RWPE1 (cell line): ENCODE data around the gene CNKSR3.

Experiments
- CTCF ChIA-PET: fragments of 350-600 bp; sonication (Branson Sonifier 250); formaldehyde crosslinking; extraction: SDS; loops from one replicate; lab custom pipeline; 2021; lab: Yijun Ruan, JAX
- POLR2A ChIA-PET: fragments of 400-600 bp; formaldehyde crosslinking; extraction: SDS; loops from one replicate; lab custom pipeline; 2020; ENCODE audit warnings: antibody characterized with exemption; ENCODE audit not compliant: low non-redundant PET; lab: Yijun Ruan, JAX
- DNase-seq: peaks from one replicate; pipeline ENCODE4 v3.0.0; 2012; ENCODE audit warnings: low spot score
- H3K27ac ChIP-seq: fragments of 450-650 bp; 2 replicates; pipeline ENCODE4 v1.5.1; 2017
- CTCF ChIP-seq: fragments of 450-650 bp; conservative IDR thresholded peaks from 2 replicates; pipeline ENCODE4 v1.5.1; 2017; ENCODE audit warnings: low read depth, mild to moderate bottlenecking

CNKSR3 gene

GRCh38 chr6:154537511-154538325, 27.2 kb upstream of the CNKSR3 start:
- ChIA-PET CTCF (no interaction called here), POLR2A (no interaction called here)
- DNase-seq = no peak
- no peak for TF ChIP-seq CTCF
- H3K27ac ChIP-seq = no peak overlapping the region

- ChIA-PET POLR2A (interaction anchor here (0.6 kb wide), 1 partner anchor 15 kb away, joined by 5 read pairs; no protein-coding TSS in a partner anchor), CTCF (interaction anchor here (0.6 kb wide), 1 partner anchor 128 kb away, joined by 4 read pairs; no protein-coding TSS in a partner anchor)
- no peak overlapping the region for H3K27ac ChIP-seq
- no peak for TF ChIP-seq CTCF
- DNase-seq = no peak
Observed at GRCh38 chr6:154536999-154537398, 26.5 kb upstream of the CNKSR3 start.

GRCh38 chr6:154536255-154536654, 25.8 kb upstream of the CNKSR3 start:
- POLR2A ChIA-PET = no interaction called here
- TF ChIP-seq CTCF = no peak
- CTCF ChIA-PET = interaction anchor here (0.6 kb wide), 1 partner anchor 129 kb away, joined by 4 read pairs; no protein-coding TSS in a partner anchor
- no peak overlapping the region for H3K27ac ChIP-seq
- no peak for DNase-seq

- CTCF ChIA-PET = no interaction called here
Observed at GRCh38 chr6:154535851-154536250, 25.4 kb upstream of the CNKSR3 start.

GRCh38 chr6:154535147-154535546, 24.7 kb upstream of the CNKSR3 start:
- no peak for TF ChIP-seq CTCF
- ChIA-PET CTCF (no interaction called here), POLR2A (no interaction called here)
- no peak overlapping the region for H3K27ac ChIP-seq
- DNase-seq = no peak

More at GRCh38 chr6:154535851-154536250, 25.4 kb upstream of the CNKSR3 start:
- POLR2A ChIA-PET = no interaction called here
- TF ChIP-seq CTCF = no peak
- no peak overlapping the region for H3K27ac ChIP-seq
- no peak for DNase-seq

- no peak for TF ChIP-seq CTCF
- CTCF ChIA-PET = no interaction called here
- DNase-seq = no peak
- H3K27ac ChIP-seq = no peak overlapping the region
- POLR2A ChIA-PET = no interaction called here
Observed at GRCh38 chr6:154534531-154534930, 24.0 kb upstream of the CNKSR3 start.
